B cell (primary cell): Measurements from ENCODE around the gene NSUN2. TPM values are rescaled to one million over a fixed set of nuclear protein-coding genes. Genes with fewer than 3 reads are reported as not detected.

Experiments
- ATAC-seq: fragments of 200-7000 bp; cut with Tn5 transposase; one replicate; pipeline ENCODE4 v1.10.0; 2021; ENCODE audit warnings: low read depth, mild to moderate bottlenecking, moderate number of reproducible peaks, moderate library complexity
- CTCF ChIA-PET: fragments of 350-600 bp; sonication (Branson Sonifier 250); formaldehyde crosslinking; loops from one replicate; lab custom pipeline; 2021; ENCODE audit warnings: antibody characterized with exemption, inconsistent platforms; lab: Charles Lee
- POLR2A ChIA-PET: fragments of 350-600 bp; sonication (Branson Sonifier 250); formaldehyde crosslinking; loops from one replicate; lab custom pipeline; 2021; ENCODE audit warnings: antibody characterized with exemption; lab: Charles Lee
- DNase-seq: peaks from one replicate; pipeline ENCODE4 v3.0.0; 2013
- H2AFZ ChIP-seq: 2 replicates; pipeline ENCODE4 v1.6.1; 2012; ENCODE audit warnings: mild to moderate bottlenecking, low read depth, low read length; ENCODE audit not compliant: insufficient read depth, poor library complexity, severe bottlenecking
- H3K27ac ChIP-seq, 2 donors: 1 replicate in 1 of 2; 2 replicates in 1 of 2; pipeline ENCODE4 v1.5.1; 2012 to 2013; ENCODE audit warnings: low read length in 2 of 2, mild to moderate bottlenecking in 2 of 2, moderate library complexity in 1 of 2
- H3K27me3 ChIP-seq, 4 experiments: fragments of 200-600 bp in 1 of 4; sonication (generic) in 1 of 4; replicated peaks in 1 of 4; 1 replicate in 2 of 4; 2 replicates in 2 of 4; pipeline versions ENCODE4 v1.6.1 to v1.7.0; 2013 to 2016; ENCODE audit warnings: low read length in 3 of 4, mild to moderate bottlenecking in 2 of 4, mixed read lengths in 1 of 4, moderate library complexity in 1 of 4; ENCODE audit not compliant: insufficient read depth in 4 of 4, control insufficient read depth in 3 of 4; ENCODE audit errors: control extremely low read depth in 1 of 4
- H3K36me3 ChIP-seq, 2 experiments: replicated peaks in 1 of 2; 1 replicate in 1 of 2; 2 replicates in 1 of 2; pipeline versions ENCODE4 v1.6.1 to v1.7.1; 2013; ENCODE audit warnings: low read length in 1 of 2; ENCODE audit not compliant: insufficient read depth in 2 of 2, control insufficient read depth in 1 of 2; ENCODE audit errors: control extremely low read depth in 1 of 2, extremely low read depth in 1 of 2
- H3K4me1 ChIP-seq, 2 donors: fragments of 200-600 bp in 1 of 2; sonication (generic) in 1 of 2; 1 replicate in 1 of 2; 2 replicates in 1 of 2; pipeline versions ENCODE4 v1.5.1 to v1.6.1; 2013 to 2017; ENCODE audit warnings: low read length in 2 of 2; ENCODE audit not compliant: control insufficient read depth in 2 of 2, insufficient read depth in 2 of 2
- H3K4me2 ChIP-seq: replicated peaks from 2 replicates; pipeline ENCODE3; 2012; ENCODE audit warnings: mild to moderate bottlenecking, low read depth, low read length; ENCODE audit not compliant: poor library complexity, severe bottlenecking
- H3K4me3 ChIP-seq, 5 experiments: fragments of 200-600 bp in 1 of 5; sonication (generic) in 1 of 5; 1 replicate in 3 of 5; 2 replicates in 2 of 5; pipeline versions ENCODE4 v1.5.1 to v1.7.0; 2011 to 2016; ENCODE audit warnings: low read length in 4 of 5, mild to moderate bottlenecking in 4 of 5, low read depth in 2 of 5, control low read depth in 1 of 5, moderate library complexity in 1 of 5; ENCODE audit not compliant: insufficient read depth in 1 of 5; ENCODE audit errors: control extremely low read depth in 1 of 5, extremely low read depth in 1 of 5
- H3K79me2 ChIP-seq: fragments of 200-600 bp; sonication (generic); one replicate; pipeline ENCODE4 v1.6.0; 2016; ENCODE audit warnings: low read length; ENCODE audit not compliant: control insufficient read depth, insufficient read depth
- H3K9ac ChIP-seq: fragments of 200-600 bp; sonication (generic); 2 replicates; pipeline ENCODE4 v1.6.1; 2017; ENCODE audit warnings: mild to moderate bottlenecking, low read length, moderate library complexity
- H3K9me3 ChIP-seq, 3 donors: one replicate each; pipeline versions ENCODE4 v1.6.1 to v1.7.1; 2013; ENCODE audit warnings: low read length in 2 of 3; ENCODE audit not compliant: control insufficient read depth in 2 of 3, insufficient read depth in 1 of 3; ENCODE audit errors: control extremely low read depth in 1 of 3
- H4K20me1 ChIP-seq: 2 replicates; pipeline ENCODE4 v1.6.0; 2012; ENCODE audit warnings: mild to moderate bottlenecking, low read length; ENCODE audit not compliant: insufficient read depth, control insufficient read depth, poor library complexity, severe bottlenecking
- H3K27ac Mint-ChIP-seq: one replicate; pipeline ENCODE4 v1.8.0; 2021; ENCODE audit warnings: mixed read lengths
- H3K27me3 Mint-ChIP-seq: one replicate; pipeline ENCODE4 v1.8.0; 2021; ENCODE audit warnings: mixed read lengths
- H3K4me1 Mint-ChIP-seq: one replicate; pipeline ENCODE4 v1.8.0; 2021; ENCODE audit warnings: mixed read lengths
- H3K4me3 Mint-ChIP-seq: one replicate; pipeline ENCODE4 v1.8.0; 2021; ENCODE audit warnings: mixed read lengths
- H3K9me3 Mint-ChIP-seq: one replicate; pipeline ENCODE4 v1.8.0; 2022; ENCODE audit warnings: mixed read lengths; ENCODE audit not compliant: insufficient read depth
- CTCF ChIP-seq: fragments of 200-600 bp; IDR thresholded peaks from one replicate; pipeline ENCODE4 v1.8.0; 2022; ENCODE audit warnings: antibody characterized with exemption, mild to moderate bottlenecking
- WGBS: methylation state at CpG from one replicate; pipeline ENCODE4 v1.1.5; 2013; ENCODE audit warnings: missing lambda C conversion rate; ENCODE audit not compliant: insufficient coverage; 5-methylcytosine and 5-hydroxymethylcytosine counted together
- intact Hi-C: fragments of 100-400 bp; cut with micrococcal nuclease; formaldehyde crosslinking; loops from one replicate; pipeline ENCODE4 v1.10.0; 2022
- polyA plus RNA-seq: library from polyadenylated mRNA; depleted of rRNA; stranded (reverse); fragments of >200 nt; gene quantifications from 2 replicates; pipeline ENCODE4 v1.2.3, GENCODE V29; 2012
- total RNA-seq, 2 donors: library from RNA; stranded (reverse); fragments of 120-200 nt in 1 of 2; gene quantifications; 1 replicate in 1 of 2; 2 replicates in 1 of 2; pipeline versions ENCODE4 v1.2.3 to v1.2.4, GENCODE V29; 2013 to 2022

Gene NSUN2
- total and polyA plus RNA-seq, 2 donors (not counting 1 experiment from before 2014, with no cell fraction given) = 58.8 to 85.0 TPM

- Histone ChIP-seq H3K27me3 (no peaks in the 10 kb centered on the region), H3K27ac (no peak overlapping the region), H3K36me3 (peaks cover 1 to 10% of the 10 kb centered on the region in 2 experiments), H3K9me3 (no peaks in the 10 kb centered on the region), H3K4me2 (peak overlapping the region; percentile 99), H3K79me2 (peaks cover 79% of the 10 kb centered on the region), H2AFZ (no peak overlapping the region), H3K4me1 (peaks cover 16 to 28% of the 10 kb centered on the region in 2 donors), H4K20me1 (peaks cover 26% of the 10 kb centered on the region), H3K9ac (no peak overlapping the region), H3K4me3 (no peak overlapping the region)
- DNase-seq (no peak), ATAC-seq (no peak)
- no peak for TF ChIP-seq CTCF
- H3K27me3 Mint-ChIP-seq = no peaks in the 10 kb centered on the region
- no peaks in the 10 kb centered on the region for H3K9me3 Mint-ChIP-seq
- H3K4me1 Mint-ChIP-seq = peaks cover 31% of the 10 kb centered on the region
- H3K4me3 Mint-ChIP-seq = peak overlapping the region; percentile 95
- no peak overlapping the region for H3K27ac Mint-ChIP-seq
- intact Hi-C loops = loop anchor here (5.0 kb wide), 1 partner anchor 883 kb away; no protein-coding TSS in a partner anchor
- CTCF ChIA-PET = interaction anchor here (1.0 kb wide), 1 partner anchor 110 kb away, joined by 7 read pairs; no protein-coding TSS in a partner anchor
- WGBS = 86% methylated on average over 5 of the region's 5 CpGs
- POLR2A ChIA-PET = no interaction called here
These were observed 2.1 kb upstream of the NSUN2 start for GRCh38 chr5:6634788-6635430.

DNA sequence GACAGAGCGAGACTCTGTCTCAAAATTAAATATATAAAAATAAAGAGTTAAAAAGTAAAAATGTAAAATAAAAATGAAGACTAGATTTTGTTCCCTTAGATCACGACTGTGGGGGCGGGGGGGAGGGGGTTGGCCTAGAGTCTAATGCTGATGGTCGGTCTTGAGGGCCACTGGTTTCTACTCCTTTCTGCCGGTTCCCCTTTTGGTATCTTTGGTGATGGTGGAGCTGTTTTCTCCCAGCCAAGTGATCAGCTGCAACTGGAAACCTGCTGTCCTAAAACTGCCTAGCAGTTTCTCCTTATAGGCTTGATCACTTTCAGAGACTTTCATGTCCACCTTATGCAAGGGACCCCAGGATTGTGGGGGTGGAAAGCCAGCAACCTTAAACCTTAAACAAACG lies 1.5 kb upstream of the NSUN2 start:
- TF ChIP-seq CTCF = no peak
- peaks cover 1 to 16% of the 10 kb centered on the region in 2 experiments for H3K36me3 ChIP-seq
- H3K4me2 ChIP-seq = peak overlapping the region; percentile 99
- H3K27ac ChIP-seq = no peak overlapping the region
- Mint-ChIP-seq H3K9me3 (no peaks in the 10 kb centered on the region), H3K27ac (peak overlapping the region; percentile 99), H3K4me3 (peak overlapping the region; percentile 95), H3K27me3 (no peaks in the 10 kb centered on the region), H3K4me1 (peaks cover 35% of the 10 kb centered on the region)
- no peaks in the 10 kb centered on the region for H3K27me3 ChIP-seq
- ChIA-PET POLR2A (no interaction called here), CTCF (interaction anchor here (1.0 kb wide), 1 partner anchor 111 kb away, joined by 7 read pairs; no protein-coding TSS in a partner anchor)
- WGBS = 0% methylated on average over 2 of the region's 6 CpGs
- peak overlapping the region; percentile 97 for H2AFZ ChIP-seq
- peak; percentile 34 for DNase-seq
- peak overlapping the region in 4 of 5 experiments; percentile 78 to 91 (median 86) for H3K4me3 ChIP-seq
- no peak for ATAC-seq
- peaks cover 32% of the 10 kb centered on the region for H4K20me1 ChIP-seq
- intact Hi-C loops = loop anchor here (5.0 kb wide), 1 partner anchor 882 kb away; no protein-coding TSS in a partner anchor
- peaks cover 16 to 28% of the 10 kb centered on the region in 2 donors for H3K4me1 ChIP-seq
- H3K9ac ChIP-seq = no peak overlapping the region
- H3K79me2 ChIP-seq = peaks cover 85% of the 10 kb centered on the region
- no peaks in the 10 kb centered on the region for H3K9me3 ChIP-seq
